ENCODE results near the gene TMEM8B.
A peak's percentile ranks its signal among the peaks of the same experiment; 100 is the strongest.

- TF ChIP-seq CTCF (IDR thresholded peaks at IDR 0.05): no peak
- no peak for TF ChIP-seq FOXM1 (IDR thresholded peaks at IDR 0.05; ENCODE audit: low read depth)
- peak; percentile 42; the same call in 1 of the 2 replicates for TF ChIP-seq FOSL2 (IDR thresholded peaks at IDR 0.05; ENCODE audit: borderline replicate concordance, low read depth)
- TF ChIP-seq EP300 (IDR thresholded peaks at IDR 0.05; ENCODE audit: borderline replicate concordance in 1 of 2, low read depth in 1 of 2, low read length in 1 of 2): no peak
- no peak for TF ChIP-seq EZH2phosphoT487 (IDR thresholded peaks at IDR 0.05; ENCODE audit: borderline replicate concordance, low read depth)
- no peak for TF ChIP-seq TAF1 (IDR thresholded peaks at IDR 0.05; ENCODE audit: borderline replicate concordance, low read depth, low read length)
- TF ChIP-seq YY1 (IDR thresholded peaks at IDR 0.05; ENCODE audit: low read depth): no peak
- TF ChIP-seq RAD21 (IDR thresholded peaks at IDR 0.05; ENCODE audit: low read length): no peak
Measured at GRCh38 chr9:35844628-35845270, 15.7 kb downstream of the TMEM8B start.

Measured in SK-N-SH (cell line).